Keratinocyte (primary cell): ENCODE data around the gene DRAM2. TPM values are rescaled to one million over a fixed set of nuclear protein-coding genes. Genes with fewer than 3 reads are reported as not detected.

Source experiments
- DNase-seq: peaks from one replicate; pipeline ENCODE4 v3.0.0-alpha.2; 2011; ENCODE audit warnings: low read depth, missing footprints, low spot score
- FAIRE-seq: peaks from 2 replicates; lab custom pipeline; 2011; peaks lifted over from hg19 to GRCh38; lab: Jason Lieb, UNC
- H2AFZ ChIP-seq: 2 replicates; pipeline ENCODE4 v1.6.0; 2012; ENCODE audit warnings: low read length, control low read depth, inconsistent platforms; ENCODE audit not compliant: control insufficient read depth
- H3K27ac ChIP-seq: 2 replicates; pipeline ENCODE4 v1.5.1; 2011; ENCODE audit warnings: low read length; ENCODE audit not compliant: control insufficient read depth, insufficient read depth
- H3K27me3 ChIP-seq: 3 replicates; pipeline ENCODE4 v1.6.0; 2011; ENCODE audit warnings: low read length; ENCODE audit not compliant: control insufficient read depth, insufficient read depth; ENCODE audit errors: extremely low read depth
- H3K36me3 ChIP-seq, 2 experiments: 2 replicates in 1 of 2; 3 replicates in 1 of 2; pipeline ENCODE4 v1.5.1; 2011; ENCODE audit warnings: low read length in 2 of 2, mild to moderate bottlenecking in 1 of 2; ENCODE audit not compliant: control insufficient read depth in 2 of 2, insufficient read depth in 2 of 2; ENCODE audit errors: extremely low read depth in 1 of 2
- H3K4me1 ChIP-seq: 3 replicates; pipeline ENCODE4 v1.5.1; 2011; ENCODE audit warnings: low read length; ENCODE audit not compliant: control insufficient read depth, insufficient read depth; ENCODE audit errors: extremely low read depth
- H3K4me2 ChIP-seq: 3 replicates; pipeline ENCODE4 v1.6.0; 2011; ENCODE audit warnings: low read depth, low read length; ENCODE audit not compliant: control insufficient read depth, insufficient read depth; ENCODE audit errors: extremely low read depth
- H3K4me3 ChIP-seq, 3 experiments: fragments of 200-600 bp in 1 of 3; sonication (generic) in 1 of 3; 2 replicates in 2 of 3; 3 replicates in 1 of 3; pipeline ENCODE4 v1.5.1; 2011 to 2016; ENCODE audit warnings: low read length in 3 of 3, mild to moderate bottlenecking in 3 of 3, control low read depth in 2 of 3, inconsistent platforms in 1 of 3, low read depth in 1 of 3, mixed read lengths in 1 of 3, mixed run types in 1 of 3, moderate library complexity in 1 of 3; ENCODE audit not compliant: control insufficient read depth in 2 of 3, insufficient read depth in 2 of 3; ENCODE audit errors: extremely low read depth in 1 of 3
- H3K79me2 ChIP-seq: 2 replicates; pipeline ENCODE4 v1.6.0; 2012; ENCODE audit warnings: low read length; ENCODE audit not compliant: control insufficient read depth, insufficient read depth
- H3K9ac ChIP-seq: 3 replicates; pipeline ENCODE4 v1.6.0; 2011; ENCODE audit warnings: low read length; ENCODE audit not compliant: control insufficient read depth, insufficient read depth; ENCODE audit errors: extremely low read depth
- H3K9me1 ChIP-seq: 3 replicates; pipeline ENCODE4 v1.6.0; 2011; ENCODE audit warnings: low read length; ENCODE audit not compliant: control insufficient read depth, insufficient read depth; ENCODE audit errors: extremely low read depth
- H3K9me3 ChIP-seq: 2 replicates; pipeline ENCODE4 v1.5.1; 2012; ENCODE audit warnings: low read depth, low read length; ENCODE audit not compliant: control insufficient read depth
- H4K20me1 ChIP-seq: 3 replicates; pipeline ENCODE4 v1.6.0; 2011; ENCODE audit warnings: low read length; ENCODE audit not compliant: control insufficient read depth, insufficient read depth; ENCODE audit errors: extremely low read depth
- CTCF ChIP-seq, 3 experiments: IDR thresholded peaks in 1 of 3; conservative IDR thresholded peaks in 1 of 3; optimal IDR thresholded peaks in 1 of 3; 2 replicates in 2 of 3; 3 replicates in 1 of 3; pipeline versions ENCODE3 to v1.5.1; 2011; ENCODE audit warnings: low read length in 3 of 3, mild to moderate bottlenecking in 3 of 3, moderate library complexity in 2 of 3, control low read depth in 1 of 3, inconsistent platforms in 1 of 3; ENCODE audit not compliant: insufficient read depth in 2 of 3; ENCODE audit errors: extremely low read depth in 1 of 3
- EZH2 ChIP-seq: IDR thresholded peaks from one replicate; pipeline ENCODE4 v1.6.1; 2012; ENCODE audit warnings: inconsistent platforms, mild to moderate bottlenecking, low read length, moderate library complexity
- dilution Hi-C: fragments of 300-500 bp; cut with MboI; formaldehyde crosslinking; loops from one replicate; pipeline ENCODE4 v1.7.0; 2020; ENCODE audit warnings: low sequenced_read_pairs; ENCODE audit not compliant: extremely low pct_ligation_motif_present
- polyA plus RNA-seq, 5 experiments: library from polyadenylated mRNA; depleted of rRNA in 3 of 5; stranded (reverse) in 3 of 5; stranded (forward) in 1 of 5; unstranded in 1 of 5; fragments of >200 nt; gene quantifications; 1 replicate in 1 of 5; 2 replicates in 3 of 5; 3 replicates in 1 of 5; pipeline versions ENCODE4 v1.2.1 to v1.2.3, GENCODE V29; 2011 to 2012; ENCODE audit warnings: missing spikeins in 2 of 5, low read depth in 1 of 5, low replicate concordance in 1 of 5

Gene DRAM2
- polyA plus RNA-seq, 1 donor (not counting 4 experiments of a cell fraction or from before 2014, with no cell fraction given), result 118 TPM

GRCh38 chr1:111110197-111110899, 29.5 kb downstream of the DRAM2 start:
- no peaks in the 10 kb centered on the region for H3K79me2 ChIP-seq
- no peak overlapping the region for H3K4me2 ChIP-seq
- no peaks in the 10 kb centered on the region for H3K27me3 ChIP-seq
- no peak overlapping the region for H3K4me3 ChIP-seq
- H4K20me1 ChIP-seq, result no peaks in the 10 kb centered on the region
- H3K4me1 ChIP-seq, result no peaks in the 10 kb centered on the region
- H3K27ac ChIP-seq, result no peak overlapping the region
- no peak for TF ChIP-seq CTCF (optimal IDR thresholded peaks at IDR 0.05 in 1 of 3, IDR thresholded peaks at IDR 0.05 in 1 of 3, conservative IDR thresholded peaks at IDR 0.05 in 1 of 3; ENCODE audit: extremely low read depth in 1 of 3, insufficient read depth in 2 of 3, low read length in 3 of 3)
- no peak for TF ChIP-seq EZH2
- H3K9ac ChIP-seq, result no peak overlapping the region
- FAIRE-seq, result no peak
- no peak overlapping the region for H2AFZ ChIP-seq
- no peaks in the 10 kb centered on the region for H3K9me3 ChIP-seq
- no peak for DNase-seq
- H3K36me3 ChIP-seq, result peaks cover 0 to 1% of the 10 kb centered on the region in 2 experiments
- dilution Hi-C loops, result no loop called here
- no peaks in the 10 kb centered on the region for H3K9me1 ChIP-seq

- Histone ChIP-seq H4K20me1 (no peaks in the 10 kb centered on the region), H3K9me3 (no peaks in the 10 kb centered on the region), H3K27ac (no peak overlapping the region), H3K9me1 (no peaks in the 10 kb centered on the region), H3K9ac (no peak overlapping the region), H2AFZ (no peak overlapping the region), H3K4me3 (no peak overlapping the region), H3K4me1 (peaks cover 6% of the 10 kb centered on the region), H3K36me3 (no peaks in the 10 kb centered on the region), H3K4me2 (no peak overlapping the region), H3K27me3 (no peaks in the 10 kb centered on the region), H3K79me2 (no peaks in the 10 kb centered on the region)
- FAIRE-seq (no peak), DNase-seq (no peak)
- TF ChIP-seq EZH2 (no peak), CTCF (optimal IDR thresholded peaks at IDR 0.05 in 1 of 3, IDR thresholded peaks at IDR 0.05 in 1 of 3, conservative IDR thresholded peaks at IDR 0.05 in 1 of 3; ENCODE audit: extremely low read depth in 1 of 3, insufficient read depth in 2 of 3, low read length in 3 of 3) (no peak)
- dilution Hi-C loops, result no loop called here
These were observed 34.9 kb downstream of the DRAM2 start for GRCh38 chr1:111104981-111105380.
